Uterus (tissue), 4 donors: ENCODE data around the gene PHF13. TPM values are rescaled to one million over a fixed set of nuclear protein-coding genes. Genes with fewer than 3 reads are reported as not detected.

Experiments
- DNase-seq, 2 donors: peaks; one replicate each; pipeline ENCODE4 v3.0.0-alpha.2; 2019 to 2020
- H3K27ac ChIP-seq, 2 donors: fragments of 200-600 bp; sonication (generic); 1 replicate in 1 of 2; 2 replicates in 1 of 2; pipeline ENCODE4 v1.5.1; 2016 to 2018
- H3K27me3 ChIP-seq, 2 donors: fragments of 200-600 bp; sonication (generic); one replicate each; pipeline ENCODE4 v1.5.1; 2018 to 2019; ENCODE audit warnings: control low read depth in 1 of 2
- H3K36me3 ChIP-seq, 2 donors: fragments of 200-600 bp; sonication (generic); one replicate each; pipeline ENCODE4 v1.5.1; 2019; ENCODE audit warnings: control low read depth in 1 of 2
- H3K4me1 ChIP-seq, 2 donors: fragments of 200-600 bp; sonication (generic); one replicate each; pipeline ENCODE4 v1.5.1; 2018 to 2019; ENCODE audit warnings: control low read depth in 1 of 2
- H3K4me3 ChIP-seq, 2 donors: fragments of 200-600 bp; sonication (generic); 1 replicate in 1 of 2; 2 replicates in 1 of 2; pipeline ENCODE4 v1.5.1; 2018 to 2019; ENCODE audit warnings: mild to moderate bottlenecking in 1 of 2
- H3K9me3 ChIP-seq, 2 donors: fragments of 200-600 bp; sonication (generic); one replicate each; pipeline ENCODE4 v1.5.1; 2019; ENCODE audit warnings: control low read depth in 1 of 2
- CTCF ChIP-seq, 4 experiments: fragments of 200-600 bp in 2 of 4; fragments of 450-650 bp in 2 of 4; sonication (generic) in 2 of 4; IDR thresholded peaks; one replicate each; pipeline ENCODE4 v1.5.1; 2016 to 2019; ENCODE audit warnings: antibody characterized with exemption in 4 of 4, mild to moderate bottlenecking in 2 of 4, moderate library complexity in 1 of 4
- POLR2A ChIP-seq, 2 donors: fragments of 450-650 bp; IDR thresholded peaks; one replicate each; pipeline ENCODE4 v1.6.1; 2016; ENCODE audit warnings: antibody characterized with exemption in 2 of 2, mild to moderate bottlenecking in 1 of 2, moderate library complexity in 1 of 2
- intact Hi-C: fragments of 100-400 bp; cut with DNase I; formaldehyde crosslinking; loops from one replicate; pipeline ENCODE4 v1.15.1; 2023; ENCODE audit warnings: low total_unique reads
- total RNA-seq, 4 donors: library from RNA; depleted of rRNA in 3 of 4; stranded (reverse); fragments of >200 nt in 3 of 4; gene quantifications; one replicate each; pipeline versions ENCODE4 v1.1.0 to v1.2.4, GENCODE V29; 2014 to 2023
- donor health status: DM: yes; HTN: yes; CAD: no.

The PHF13 gene
- total RNA-seq, 4 donors from 2014 or later: 1.8 to 29.6 (median 15.0) TPM

GRCh38 chr1:6648556-6648955, 35.0 kb downstream of the PHF13 start:
- no peak for TF ChIP-seq POLR2A (IDR thresholded peaks at IDR 0.05)
- TF ChIP-seq CTCF (IDR thresholded peaks at IDR 0.05): no peak
- H3K4me3 ChIP-seq: no peak overlapping the region
- no peaks in the 10 kb centered on the region for H3K36me3 ChIP-seq
- intact Hi-C loops: loop anchor here (10.0 kb wide), 1 partner anchor 154 kb away; the partner anchor contains the start of gene PLEKHG5
- H3K4me1 ChIP-seq: no peaks in the 10 kb centered on the region
- no peaks in the 10 kb centered on the region for H3K9me3 ChIP-seq
- H3K27me3 ChIP-seq: no peaks in the 10 kb centered on the region
- DNase-seq: no peak
- no peak overlapping the region for H3K27ac ChIP-seq

- intact Hi-C loops: no loop called here
- Histone ChIP-seq H3K27ac (no peak overlapping the region), H3K9me3 (no peaks in the 10 kb centered on the region), H3K4me1 (no peaks in the 10 kb centered on the region), H3K27me3 (no peaks in the 10 kb centered on the region), H3K36me3 (no peaks in the 10 kb centered on the region), H3K4me3 (no peak overlapping the region)
- no peak for DNase-seq
- TF ChIP-seq POLR2A (IDR thresholded peaks at IDR 0.05) (no peak), CTCF (IDR thresholded peaks at IDR 0.05) (no peak)
These were observed 38.4 kb downstream of the PHF13 start for GRCh38 chr1:6651909-6652308.

- no peak for TF ChIP-seq POLR2A (IDR thresholded peaks at IDR 0.05)
- TF ChIP-seq CTCF (IDR thresholded peaks at IDR 0.05): no peak
- DNase-seq: no peak
- Histone ChIP-seq H3K4me1 (no peaks in the 10 kb centered on the region), H3K27ac (no peak overlapping the region), H3K27me3 (no peaks in the 10 kb centered on the region), H3K4me3 (no peak overlapping the region), H3K9me3 (no peaks in the 10 kb centered on the region), H3K36me3 (no peaks in the 10 kb centered on the region)
- intact Hi-C loops: no loop called here
These were observed 39.5 kb downstream of the PHF13 start for GRCh38 chr1:6652986-6653385.

GRCh38 chr1:6653436-6654290, 40.1 kb downstream of the PHF13 start:
- no peak overlapping the region for H3K4me3 ChIP-seq
- TF ChIP-seq CTCF (IDR thresholded peaks at IDR 0.05) (no peak), POLR2A (IDR thresholded peaks at IDR 0.05) (no peak)
- intact Hi-C loops: no loop called here
- H3K36me3 ChIP-seq: no peaks in the 10 kb centered on the region
- no peaks in the 10 kb centered on the region for H3K27me3 ChIP-seq
- H3K4me1 ChIP-seq: no peaks in the 10 kb centered on the region
- H3K27ac ChIP-seq: no peak overlapping the region
- no peak for DNase-seq
- H3K9me3 ChIP-seq: no peaks in the 10 kb centered on the region

GRCh38 chr1:6657138-6657537, 43.6 kb downstream of the PHF13 start:
- Histone ChIP-seq H3K4me3 (no peak overlapping the region), H3K9me3 (no peaks in the 10 kb centered on the region), H3K36me3 (no peaks in the 10 kb centered on the region), H3K27ac (no peak overlapping the region), H3K4me1 (no peaks in the 10 kb centered on the region), H3K27me3 (no peaks in the 10 kb centered on the region)
- TF ChIP-seq CTCF (IDR thresholded peaks at IDR 0.05): no peak
- no peak for TF ChIP-seq POLR2A (IDR thresholded peaks at IDR 0.05)
- intact Hi-C loops: no loop called here
- DNase-seq: no peak
